HG02870 (cell line): ENCODE measurements around the gene NFKB1.
"Not testable (repeated sequence)": the region's sequence is repeated elsewhere in the genome, so short reads cannot be mapped to it uniquely, and the experiment has no call there.

ENCODE experiments used
- ATAC-seq: cut with Tn5 transposase; IDR thresholded peaks from one replicate; pipeline ENCODE4 v1.9.1; 2021; ENCODE audit warnings: mild to moderate bottlenecking, moderate library complexity; ENCODE audit not compliant: unreplicated experiment

NFKB1 gene

DNA sequence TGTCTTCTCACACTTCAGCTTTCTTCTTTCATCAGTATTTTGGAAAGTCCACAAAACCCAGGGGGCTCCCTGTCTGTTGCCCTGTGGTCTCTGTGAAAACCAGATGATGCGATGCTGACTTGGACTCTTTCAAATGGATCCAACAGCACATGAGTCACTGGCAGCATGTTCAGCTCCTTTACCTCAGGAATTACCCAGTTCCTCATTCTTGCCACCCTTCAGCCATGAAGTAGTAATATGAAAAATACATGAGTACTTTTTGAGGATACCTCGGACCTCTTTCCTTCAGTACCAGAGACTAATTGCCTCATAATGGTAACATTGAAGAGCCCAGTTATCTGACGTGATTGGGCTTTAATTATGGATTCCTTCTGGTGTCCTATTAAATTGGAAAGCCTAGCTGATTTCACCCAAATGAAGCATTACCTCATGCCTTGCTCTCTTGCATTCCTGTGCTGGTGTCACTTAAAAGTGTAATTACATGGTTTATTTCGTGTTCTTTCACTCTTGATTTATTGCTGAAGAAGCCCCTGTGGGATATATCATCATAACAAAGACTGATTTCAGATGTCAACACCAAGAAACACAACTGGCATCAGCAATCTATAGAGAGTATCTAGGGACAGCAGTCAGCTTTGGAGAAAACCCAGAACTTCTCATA lies 63.4 kb downstream of the NFKB1 start:
- peak; percentile 74 for ATAC-seq

DNA sequence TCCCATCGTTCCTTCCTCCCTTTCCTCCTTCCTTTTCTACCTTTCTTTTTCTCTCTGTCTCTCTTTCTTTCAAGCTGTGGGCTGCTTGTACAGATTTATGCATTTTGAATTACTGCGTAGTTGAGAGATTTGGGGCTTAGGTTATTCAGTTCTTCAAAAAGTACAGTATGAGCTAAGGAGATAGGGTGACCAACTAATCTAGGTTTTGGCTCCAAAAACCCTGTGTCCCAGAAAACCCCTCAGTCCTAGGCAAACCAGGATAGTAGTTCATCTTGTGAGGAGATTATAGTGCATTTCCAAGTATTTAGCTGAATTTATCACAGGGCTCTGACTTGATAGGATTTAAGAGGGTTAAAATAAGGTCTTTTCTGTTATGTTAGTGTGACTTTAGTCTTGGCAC lies 64.5 kb downstream of the NFKB1 start:
- no peak for ATAC-seq

DNA sequence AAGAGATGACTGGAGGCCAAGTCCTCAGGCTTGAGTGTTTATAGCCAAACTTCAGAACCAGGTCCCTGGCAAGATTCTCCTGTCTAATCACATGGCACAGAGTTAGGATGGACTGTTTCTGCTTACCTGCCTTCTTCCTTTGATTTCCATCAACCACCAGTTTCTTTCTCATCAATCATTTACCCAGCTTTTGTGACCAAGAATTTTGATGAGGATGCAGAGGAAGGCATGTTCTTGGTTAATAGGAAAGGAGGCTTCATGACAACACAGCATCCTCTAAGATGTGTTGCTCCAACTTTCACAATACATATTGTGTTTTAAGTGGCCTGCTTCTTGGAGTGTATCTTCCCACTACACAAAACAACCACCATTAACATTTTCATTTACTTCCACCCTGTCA lies 65.3 kb downstream of the NFKB1 start:
- ATAC-seq, result no peak

DNA sequence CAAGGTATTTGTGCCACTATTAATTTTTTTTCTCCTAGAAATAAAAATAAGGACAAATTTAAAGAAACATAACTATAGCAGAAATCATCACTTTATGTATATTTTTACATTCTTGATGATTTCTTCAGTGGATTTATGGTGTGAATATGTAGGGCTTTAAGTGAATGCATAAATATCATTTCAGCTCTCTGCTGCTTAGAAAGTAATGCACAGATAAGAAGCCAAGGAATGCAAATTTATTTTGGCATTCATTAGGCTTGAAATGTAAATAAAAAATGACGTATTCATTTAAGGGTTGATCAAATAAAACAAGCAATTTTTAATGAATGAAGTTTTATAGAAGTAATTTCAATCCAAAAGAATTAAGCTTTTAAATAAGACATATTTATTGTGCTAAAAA lies 66.3 kb downstream of the NFKB1 start:
- ATAC-seq, result no peak

DNA sequence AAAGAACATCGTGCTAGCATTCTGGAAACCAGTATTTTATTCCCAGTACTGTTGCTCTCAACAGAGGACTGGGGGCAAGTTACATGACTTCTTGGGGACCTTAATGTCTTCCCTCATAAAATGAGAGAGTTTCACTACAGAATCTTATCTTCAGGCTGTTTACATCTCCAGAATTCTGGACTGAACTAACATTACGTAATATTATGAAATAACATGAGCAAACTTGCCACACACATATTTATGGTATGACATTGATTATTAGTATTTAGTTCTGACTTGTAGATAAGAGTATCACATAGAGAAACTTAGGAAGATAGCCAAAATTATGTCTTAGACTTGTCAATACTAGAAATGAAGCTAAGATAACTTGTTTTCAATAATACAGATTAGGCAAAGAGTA lies 68.0 kb downstream of the NFKB1 start:
- no peak for ATAC-seq

DNA sequence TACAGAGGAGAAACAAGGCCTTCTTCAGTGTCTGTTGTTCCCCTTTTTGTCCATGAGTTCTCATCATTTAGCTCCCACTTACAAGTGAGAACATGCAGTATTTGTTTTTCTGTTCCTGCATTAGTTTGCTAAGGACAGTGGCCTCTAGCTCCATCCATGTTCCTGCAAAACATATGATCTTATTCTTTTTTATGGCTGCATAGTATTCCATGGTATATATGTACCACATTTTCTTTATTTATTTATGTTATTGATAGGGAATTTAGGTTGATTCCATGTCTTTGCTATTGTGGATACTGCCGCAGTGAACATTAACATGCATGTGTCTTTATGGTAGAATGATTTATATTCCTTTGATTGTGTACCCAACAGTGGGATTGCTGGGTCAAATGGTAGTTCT lies 69.1 kb downstream of the NFKB1 start:
- not testable (repeated sequence) for ATAC-seq

DNA sequence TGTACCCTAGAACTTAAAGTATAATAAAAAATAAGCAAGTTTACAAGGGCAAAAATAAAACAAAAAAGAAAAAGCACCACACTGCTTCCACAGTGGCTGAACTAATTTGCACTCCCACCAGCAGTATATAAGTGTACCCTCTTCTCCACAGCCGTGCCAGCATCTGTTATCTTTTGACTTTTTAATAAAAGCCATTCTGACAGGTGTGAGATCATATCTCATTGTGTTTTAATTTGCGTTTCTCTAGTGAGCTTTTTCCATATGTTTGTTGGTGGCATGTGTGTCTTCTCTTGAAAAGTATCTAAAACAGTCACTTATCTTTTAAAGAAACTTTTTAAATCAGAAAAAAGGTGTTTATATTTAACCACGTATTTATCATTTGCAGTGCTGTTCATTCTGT lies 71.3 kb downstream of the NFKB1 start:
- ATAC-seq, result no peak

DNA sequence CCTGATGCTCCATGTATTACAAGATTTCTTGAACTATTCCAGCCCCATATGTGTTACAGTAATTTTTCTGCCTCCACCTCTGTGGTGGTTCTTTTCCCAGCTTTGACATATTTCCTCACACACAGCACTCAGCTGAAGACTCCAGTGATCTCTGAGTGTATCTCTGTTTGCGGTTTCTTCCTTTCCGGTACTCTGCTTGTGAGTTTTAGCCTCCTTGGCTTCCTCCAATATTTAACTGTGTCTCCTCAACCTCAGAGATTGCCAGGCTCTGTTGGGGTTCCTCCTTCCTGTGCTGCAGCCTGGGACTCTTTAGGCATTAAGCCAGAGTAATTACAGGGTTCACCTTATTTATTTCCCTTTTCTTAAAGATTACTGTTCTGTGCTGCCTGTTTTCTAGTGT lies 73.2 kb downstream of the NFKB1 start:
- ATAC-seq, result no peak

DNA sequence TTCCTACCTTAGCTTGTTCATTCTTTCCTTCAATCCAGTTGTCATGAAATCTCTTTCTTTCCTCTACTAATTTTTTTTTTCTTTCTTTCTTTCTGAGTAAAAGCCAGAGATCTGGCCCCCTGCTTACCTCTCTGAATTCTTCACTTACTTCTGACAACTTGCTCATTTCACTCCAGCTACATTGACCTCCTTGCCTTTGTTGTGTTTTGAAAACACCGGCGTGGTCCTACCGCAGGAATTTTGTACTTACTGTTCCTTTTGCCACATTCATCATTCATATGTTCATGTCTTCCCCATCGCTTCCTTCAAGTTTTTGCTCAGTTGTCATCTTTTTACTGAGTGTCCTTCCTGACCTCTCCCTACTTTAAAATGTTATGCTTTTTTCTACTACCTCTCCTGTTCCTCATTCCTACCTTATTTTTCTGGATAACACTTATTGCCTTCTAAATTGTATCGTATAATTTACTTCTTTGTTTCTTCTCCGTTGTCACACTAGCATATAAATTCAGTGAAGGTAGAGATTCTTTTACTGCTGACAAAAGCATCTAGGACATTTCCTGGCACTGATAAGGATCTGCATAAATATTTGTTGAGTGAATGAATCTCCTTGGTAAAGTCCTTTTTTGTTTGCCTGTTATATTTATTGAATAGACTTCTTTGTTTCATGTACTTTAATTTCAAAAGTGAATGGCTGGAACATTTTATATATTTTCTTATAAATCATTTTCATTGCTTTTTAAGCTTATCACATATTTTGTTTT lies 74.4 kb downstream of the NFKB1 start:
- ATAC-seq, result no peak

DNA sequence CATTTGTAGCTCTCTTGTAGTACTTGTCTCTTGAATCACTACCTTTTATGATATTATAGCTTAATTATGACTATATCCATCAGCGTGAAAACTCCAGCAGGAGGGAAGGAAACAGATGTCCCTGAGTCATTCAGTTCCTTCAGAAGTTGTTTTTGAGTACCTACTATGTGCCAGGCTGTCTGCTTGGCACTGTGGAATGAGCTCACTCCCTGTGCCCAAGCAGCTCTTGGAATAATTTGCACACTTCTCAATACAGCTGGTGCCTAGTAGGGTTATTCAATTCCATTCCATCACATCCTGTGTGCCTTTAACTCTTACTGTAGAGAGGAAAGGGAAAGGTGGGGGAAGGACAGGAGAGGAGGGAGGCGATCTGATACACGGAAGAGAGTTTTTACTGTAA lies 77.1 kb downstream of the NFKB1 start:
- ATAC-seq, result no peak

DNA sequence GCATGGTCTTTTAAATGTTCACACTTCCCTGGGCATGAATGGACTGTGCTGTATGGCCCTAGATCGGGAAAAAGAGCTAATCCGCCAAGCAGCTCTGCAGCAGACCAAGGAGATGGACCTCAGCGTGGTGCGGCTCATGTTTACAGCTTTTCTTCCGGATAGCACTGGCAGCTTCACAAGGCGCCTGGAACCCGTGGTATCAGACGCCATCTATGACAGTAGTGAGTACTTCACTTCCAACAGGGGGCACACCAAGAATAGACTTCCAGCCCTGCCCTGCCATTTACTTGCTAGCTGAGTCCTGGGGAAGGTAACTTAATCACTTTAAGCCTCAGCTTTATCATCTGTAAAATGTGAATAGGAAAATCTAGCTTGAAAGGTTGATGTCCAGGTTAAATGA lies 77.7 kb downstream of the NFKB1 start:
- ATAC-seq, result no peak

DNA sequence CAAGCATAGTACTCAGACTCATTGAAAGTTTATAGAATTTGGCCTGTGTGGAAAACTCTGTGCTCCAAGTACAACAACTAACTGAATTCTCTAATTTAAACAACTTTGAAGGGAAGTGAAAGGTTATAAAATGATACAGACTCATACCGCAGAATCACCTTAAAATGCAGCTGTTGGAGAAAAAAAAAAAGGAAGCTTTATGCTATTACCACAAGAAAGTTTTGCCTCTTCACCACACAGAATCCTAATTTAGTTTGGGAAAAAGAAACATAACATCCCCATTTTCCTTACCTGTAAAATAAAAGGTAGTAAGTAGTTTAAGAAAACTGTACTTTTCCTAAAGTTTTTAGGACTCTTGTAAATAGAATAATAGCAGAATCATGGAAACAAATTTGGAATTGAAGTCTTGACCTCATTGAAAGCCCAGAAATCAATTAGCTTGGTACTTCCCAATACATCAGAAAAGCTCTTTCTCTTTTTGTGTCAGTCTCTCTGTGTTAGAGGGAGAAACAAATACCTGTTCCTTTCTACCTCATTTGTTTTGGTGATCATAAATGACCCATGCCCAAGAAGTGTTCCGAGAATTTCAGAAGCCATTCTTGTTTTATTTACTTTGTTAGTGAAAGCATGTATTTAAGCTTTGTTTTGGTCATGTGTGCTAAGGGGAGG lies 78.8 kb downstream of the NFKB1 start:
- peak; percentile 65 for ATAC-seq

DNA sequence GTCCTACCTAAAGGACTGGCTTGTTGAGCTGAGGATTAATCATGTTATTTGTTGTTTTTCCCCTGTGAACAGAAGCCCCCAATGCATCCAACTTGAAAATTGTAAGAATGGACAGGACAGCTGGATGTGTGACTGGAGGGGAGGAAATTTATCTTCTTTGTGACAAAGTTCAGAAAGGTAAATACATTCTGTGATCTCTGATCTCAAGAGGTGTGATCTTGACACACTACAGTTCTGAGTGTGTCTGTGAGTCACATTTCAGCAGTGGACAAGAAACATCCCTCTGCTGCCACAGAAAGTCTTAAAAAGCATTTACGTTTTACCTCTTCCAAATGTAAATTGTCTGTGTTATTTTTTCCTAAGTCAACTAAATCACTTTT lies 79.3 kb downstream of the NFKB1 start:
- peak; percentile 35 for ATAC-seq

DNA sequence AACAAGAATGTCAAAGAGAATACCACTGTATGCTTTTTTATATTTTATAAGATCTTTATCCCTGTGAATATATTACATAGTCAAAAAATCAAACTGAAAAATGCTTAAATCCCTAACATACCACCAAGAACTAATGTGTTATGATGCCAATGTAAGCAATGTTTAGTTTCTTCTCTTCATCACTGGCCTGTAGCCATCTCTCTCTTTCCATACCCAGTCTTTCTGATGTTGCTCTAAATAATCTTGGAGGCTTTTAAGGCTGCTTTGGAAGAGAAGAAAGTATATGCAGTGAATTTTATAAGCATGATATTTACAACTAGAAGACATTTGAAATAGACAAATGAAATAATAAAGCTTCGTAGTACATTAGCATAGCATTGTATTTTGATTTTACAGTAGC lies 82.9 kb downstream of the NFKB1 start:
- no peak for ATAC-seq

DNA sequence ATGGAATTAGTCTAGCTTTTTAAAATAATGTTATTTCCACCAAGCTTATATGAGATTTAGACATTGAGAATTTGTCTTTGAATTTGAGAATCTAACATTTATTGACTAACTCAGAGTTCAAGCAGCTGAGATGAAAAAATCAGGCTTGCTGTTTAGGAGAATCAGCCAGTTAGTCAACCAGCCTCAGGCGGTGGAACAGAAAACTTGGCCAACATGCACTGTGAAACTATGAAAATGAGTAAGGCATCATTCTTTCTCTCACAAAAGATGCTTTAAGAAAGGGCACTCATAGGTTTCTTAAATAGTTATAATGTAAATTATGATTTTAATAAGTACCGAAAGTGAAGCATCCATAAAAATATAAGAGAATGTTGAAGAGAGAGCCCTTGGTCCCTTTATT lies 84.2 kb downstream of the NFKB1 start:
- ATAC-seq, result peak; percentile 40

DNA sequence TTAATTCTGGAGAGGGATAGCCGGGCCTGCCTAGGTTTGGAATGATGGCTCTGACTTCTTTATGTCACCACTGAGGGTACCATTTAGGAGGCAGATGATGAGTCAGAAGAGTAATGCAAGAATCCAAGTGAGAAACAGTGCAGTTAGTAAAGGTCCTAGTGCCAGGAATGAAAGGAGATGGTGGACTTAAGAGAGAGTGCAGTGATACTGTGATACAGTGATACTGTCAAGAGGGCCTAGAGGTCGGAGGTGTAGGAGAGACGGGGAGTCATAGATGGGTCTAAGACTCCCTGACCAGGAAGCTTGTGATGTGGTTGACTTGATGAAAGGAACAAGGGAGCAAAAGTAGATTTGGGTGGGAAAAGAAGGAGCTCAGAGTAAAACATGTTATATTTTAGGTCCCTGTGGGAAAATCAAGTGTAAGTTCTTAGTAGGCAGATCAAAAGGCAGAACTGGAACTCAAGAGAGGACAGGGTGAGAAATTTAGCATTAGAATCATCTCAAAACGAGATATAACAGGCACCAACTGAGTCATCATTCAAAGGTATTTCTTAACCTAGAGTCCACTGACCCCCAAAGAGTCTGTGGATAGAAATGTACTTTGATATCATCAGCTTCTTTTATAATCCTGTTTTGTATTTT lies 85.0 kb downstream of the NFKB1 start:
- ATAC-seq, result peak; percentile 65

DNA sequence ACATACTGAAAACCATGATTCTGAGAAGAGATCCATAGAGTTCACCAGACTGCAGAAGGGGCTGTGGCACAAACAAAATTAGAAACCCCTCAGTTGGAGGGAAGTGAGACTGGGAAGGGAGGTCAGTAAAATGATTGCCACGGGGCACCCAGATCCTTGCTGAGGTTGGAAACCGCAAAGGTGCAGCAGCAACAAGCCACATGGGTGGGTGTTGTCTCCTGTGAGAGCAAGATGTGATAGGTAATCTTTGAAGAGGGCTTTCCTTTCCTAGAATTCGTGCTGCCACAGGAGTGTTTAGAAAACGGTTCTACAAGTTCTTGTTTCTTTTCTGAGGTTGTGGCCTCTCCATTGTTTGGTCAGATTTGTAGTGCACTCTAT lies 85.5 kb downstream of the NFKB1 start:
- ATAC-seq, result peak; percentile 31

DNA sequence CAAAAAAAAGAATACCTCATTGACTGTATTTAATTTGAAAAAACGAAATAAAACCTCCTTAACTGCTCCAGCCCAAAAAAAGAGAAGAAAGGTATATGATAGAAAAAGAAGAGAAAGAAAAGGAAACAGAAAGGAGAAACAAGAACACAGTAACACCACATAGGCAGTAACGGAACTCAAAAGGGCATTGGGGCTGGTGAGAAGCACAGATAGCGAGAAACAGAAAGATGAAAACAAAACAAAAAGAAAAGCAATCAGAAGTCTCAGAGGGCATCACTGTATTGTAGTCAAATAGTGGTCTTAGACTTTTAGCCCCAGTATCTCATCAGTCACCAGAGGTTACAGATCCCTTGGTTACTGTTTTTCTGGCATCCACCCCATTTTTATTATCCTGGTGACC lies 88.6 kb downstream of the NFKB1 start:
- ATAC-seq, result no peak

DNA sequence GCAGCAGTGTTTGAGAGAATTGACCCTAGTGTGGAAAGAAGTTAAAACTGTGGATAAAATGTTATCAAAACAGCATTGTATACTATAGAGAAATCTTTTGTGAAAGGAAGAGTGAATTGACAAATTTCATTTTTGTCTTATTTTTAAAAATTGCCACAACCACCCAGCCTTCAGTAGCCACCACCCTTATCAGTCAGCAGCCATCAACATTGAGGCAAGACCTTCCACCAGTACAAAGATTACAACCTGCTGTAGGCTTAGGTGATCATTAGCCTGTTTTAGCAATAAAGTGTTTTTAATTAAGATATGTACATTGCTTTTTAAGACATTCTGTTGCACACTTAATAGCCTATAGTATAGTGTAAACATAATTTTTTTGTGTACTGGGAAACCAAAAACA lies 91.1 kb downstream of the NFKB1 start:
- no peak for ATAC-seq

DNA sequence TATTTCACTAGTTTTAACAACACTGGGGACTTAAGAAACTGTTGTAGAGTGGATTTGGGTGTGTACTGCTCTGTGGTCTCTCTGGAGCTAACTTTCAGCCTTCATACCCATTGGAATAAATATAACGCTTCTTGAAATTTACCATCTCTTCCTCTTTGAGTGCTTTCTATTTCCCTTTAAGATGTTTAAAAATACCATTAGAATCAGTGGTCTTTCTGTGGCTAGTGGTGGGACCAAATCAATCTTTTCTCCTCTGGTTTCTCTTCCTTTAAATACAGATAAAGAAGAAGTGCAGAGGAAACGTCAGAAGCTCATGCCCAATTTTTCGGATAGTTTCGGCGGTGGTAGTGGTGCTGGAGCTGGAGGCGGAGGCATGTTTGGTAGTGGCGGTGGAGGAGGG lies 92.0 kb downstream of the NFKB1 start:
- ATAC-seq, result no peak

DNA sequence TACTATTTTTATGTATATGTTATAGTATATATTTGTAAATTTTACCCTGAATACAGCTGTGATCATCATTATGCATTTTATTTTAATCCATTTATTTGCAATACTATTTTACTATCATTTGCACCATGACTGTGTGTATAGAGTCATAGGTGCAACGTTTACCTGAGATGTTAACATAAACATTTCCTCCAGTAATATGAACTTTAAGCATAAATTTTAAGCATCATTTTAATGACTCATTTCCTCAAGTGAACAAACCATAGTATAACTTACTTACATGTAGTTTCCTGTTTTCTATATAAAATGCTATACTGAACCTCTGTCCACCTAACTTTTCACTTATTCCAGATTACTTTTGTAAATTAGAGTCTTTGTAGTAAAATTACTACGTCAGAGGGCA lies 92.8 kb downstream of the NFKB1 start:
- no peak for ATAC-seq

DNA sequence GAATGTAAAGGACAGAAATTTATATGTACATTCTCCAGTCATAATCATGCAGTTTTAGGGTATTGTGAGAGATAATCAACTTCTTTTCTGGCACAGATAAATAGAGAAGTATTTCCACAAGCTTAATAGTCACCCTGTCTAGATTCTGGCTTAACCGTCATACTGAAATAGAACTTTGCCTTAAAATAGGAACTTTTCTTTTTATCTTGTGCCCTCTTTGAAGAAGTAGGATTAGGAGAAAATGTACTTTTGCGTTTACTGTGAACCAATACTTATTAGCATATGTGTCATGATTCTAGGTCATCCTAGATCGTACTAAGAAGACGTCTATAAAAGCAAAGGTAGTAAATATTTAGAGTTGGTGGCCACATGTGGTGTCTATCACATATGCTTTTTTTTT lies 95.4 kb downstream of the NFKB1 start:
- ATAC-seq, result no peak
